ENCODE measurements around the gene CD80. TPM values are rescaled to one million over a fixed set of nuclear protein-coding genes. Genes with fewer than 3 reads are reported as not detected.

The CD80 gene
- polyA plus RNA-seq, 1 donor (not counting 4 experiments of a cell fraction or from before 2014, with no cell fraction given), result not detected

- Histone ChIP-seq H3K4me2 (ENCODE audit: control insufficient read depth, extremely low read depth, insufficient read depth, low read depth, low read length) (no peak overlapping the region), H4K20me1 (ENCODE audit: control insufficient read depth, extremely low read depth, insufficient read depth, low read length) (no peaks in the 10 kb centered on the region), H3K4me1 (ENCODE audit: control insufficient read depth, extremely low read depth, insufficient read depth, low read length) (no peaks in the 10 kb centered on the region), H3K27ac (ENCODE audit: control insufficient read depth, insufficient read depth, low read length) (no peak overlapping the region), H3K4me3 (ENCODE audit: control insufficient read depth in 2 of 3, extremely low read depth in 1 of 3, insufficient read depth in 2 of 3, low read depth in 1 of 3, low read length in 3 of 3) (no peak overlapping the region), H3K9me3 (ENCODE audit: control insufficient read depth, low read depth, low read length) (no peaks in the 10 kb centered on the region), H3K79me2 (ENCODE audit: control insufficient read depth, insufficient read depth, low read length) (no peaks in the 10 kb centered on the region), H2AFZ (ENCODE audit: control insufficient read depth, low read length) (no peak overlapping the region), H3K9ac (ENCODE audit: control insufficient read depth, extremely low read depth, insufficient read depth, low read length) (no peak overlapping the region), H3K36me3 (ENCODE audit: control insufficient read depth in 2 of 2, extremely low read depth in 1 of 2, insufficient read depth in 2 of 2, low read length in 2 of 2) (no peaks in the 10 kb centered on the region), H3K9me1 (ENCODE audit: control insufficient read depth, extremely low read depth, insufficient read depth, low read length) (no peaks in the 10 kb centered on the region), H3K27me3 (ENCODE audit: control insufficient read depth, extremely low read depth, insufficient read depth, low read length) (peaks cover 24% of the 10 kb centered on the region)
- DNase-seq (ENCODE audit: low read depth, low spot score) (no peak), FAIRE-seq (no peak)
- TF ChIP-seq EZH2 (IDR thresholded peaks at IDR 0.05; ENCODE audit: low read length), result no peak
- TF ChIP-seq, protein P1, sequence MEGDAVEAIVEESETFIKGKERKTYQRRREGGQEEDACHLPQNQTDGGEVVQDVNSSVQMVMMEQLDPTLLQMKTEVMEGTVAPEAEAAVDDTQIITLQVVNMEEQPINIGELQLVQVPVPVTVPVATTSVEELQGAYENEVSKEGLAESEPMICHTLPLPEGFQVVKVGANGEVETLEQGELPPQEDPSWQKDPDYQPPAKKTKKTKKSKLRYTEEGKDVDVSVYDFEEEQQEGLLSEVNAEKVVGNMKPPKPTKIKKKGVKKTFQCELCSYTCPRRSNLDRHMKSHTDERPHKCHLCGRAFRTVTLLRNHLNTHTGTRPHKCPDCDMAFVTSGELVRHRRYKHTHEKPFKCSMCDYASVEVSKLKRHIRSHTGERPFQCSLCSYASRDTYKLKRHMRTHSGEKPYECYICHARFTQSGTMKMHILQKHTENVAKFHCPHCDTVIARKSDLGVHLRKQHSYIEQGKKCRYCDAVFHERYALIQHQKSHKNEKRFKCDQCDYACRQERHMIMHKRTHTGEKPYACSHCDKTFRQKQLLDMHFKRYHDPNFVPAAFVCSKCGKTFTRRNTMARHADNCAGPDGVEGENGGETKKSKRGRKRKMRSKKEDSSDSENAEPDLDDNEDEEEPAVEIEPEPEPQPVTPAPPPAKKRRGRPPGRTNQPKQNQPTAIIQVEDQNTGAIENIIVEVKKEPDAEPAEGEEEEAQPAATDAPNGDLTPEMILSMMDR (optimal IDR thresholded peaks at IDR 0.05 in 1 of 3, IDR thresholded peaks at IDR 0.05 in 1 of 3, conservative IDR thresholded peaks at IDR 0.05 in 1 of 3; ENCODE audit: extremely low read depth in 1 of 3, insufficient read depth in 2 of 3, low read length in 3 of 3), result no peak
- dilution Hi-C loops (cut with MboI; ENCODE audit: extremely low pct_ligation_motif_present, low sequenced_read_pairs), result no loop called here
These were observed 33.4 kb upstream of the CD80 start for GRCh38 chr3:119592861-119593260.

GRCh38 chr3:119590706-119591105 lies 31.3 kb upstream of the CD80 start:
- dilution Hi-C loops (cut with MboI; ENCODE audit: extremely low pct_ligation_motif_present, low sequenced_read_pairs), result no loop called here
- Histone ChIP-seq H3K4me3 (ENCODE audit: control insufficient read depth in 2 of 3, extremely low read depth in 1 of 3, insufficient read depth in 2 of 3, low read depth in 1 of 3, low read length in 3 of 3) (no peak overlapping the region), H3K4me1 (ENCODE audit: control insufficient read depth, extremely low read depth, insufficient read depth, low read length) (no peaks in the 10 kb centered on the region), H3K79me2 (ENCODE audit: control insufficient read depth, insufficient read depth, low read length) (no peaks in the 10 kb centered on the region), H3K9me3 (ENCODE audit: control insufficient read depth, low read depth, low read length) (no peaks in the 10 kb centered on the region), H3K9ac (ENCODE audit: control insufficient read depth, extremely low read depth, insufficient read depth, low read length) (no peak overlapping the region), H3K27me3 (ENCODE audit: control insufficient read depth, extremely low read depth, insufficient read depth, low read length) (peaks cover 24% of the 10 kb centered on the region), H3K36me3 (ENCODE audit: control insufficient read depth in 2 of 2, extremely low read depth in 1 of 2, insufficient read depth in 2 of 2, low read length in 2 of 2) (no peaks in the 10 kb centered on the region), H4K20me1 (ENCODE audit: control insufficient read depth, extremely low read depth, insufficient read depth, low read length) (no peaks in the 10 kb centered on the region), H2AFZ (ENCODE audit: control insufficient read depth, low read length) (no peak overlapping the region), H3K9me1 (ENCODE audit: control insufficient read depth, extremely low read depth, insufficient read depth, low read length) (no peaks in the 10 kb centered on the region), H3K27ac (ENCODE audit: control insufficient read depth, insufficient read depth, low read length) (no peak overlapping the region), H3K4me2 (ENCODE audit: control insufficient read depth, extremely low read depth, insufficient read depth, low read depth, low read length) (no peak overlapping the region)
- TF ChIP-seq, protein P1 (optimal IDR thresholded peaks at IDR 0.05 in 1 of 3, IDR thresholded peaks at IDR 0.05 in 1 of 3, conservative IDR thresholded peaks at IDR 0.05 in 1 of 3; ENCODE audit: extremely low read depth in 1 of 3, insufficient read depth in 2 of 3, low read length in 3 of 3), result no peak
- TF ChIP-seq EZH2 (IDR thresholded peaks at IDR 0.05; ENCODE audit: low read length), result no peak
- DNase-seq (ENCODE audit: low read depth, low spot score) (no peak), FAIRE-seq (no peak)
